SK-N-MC (cell line): ENCODE results near the gene TNFRSF6B.
A peak's percentile ranks its signal among the peaks of the same experiment; 100 is the strongest.

ENCODE experiments used
- DNase-seq: peaks from one replicate; pipeline ENCODE4 v3.0.0-alpha.2; 2011; ENCODE audit warnings: low read depth, low spot score
- H3K27ac ChIP-seq: fragments of 200-600 bp; sonication (generic); 2 replicates; pipeline ENCODE4 v1.5.1; 2016; ENCODE audit warnings: mixed run types
- H3K36me3 ChIP-seq: fragments of 200-600 bp; sonication (generic); 2 replicates; pipeline ENCODE4 v1.6.1; 2017; ENCODE audit warnings: antibody characterized with exemption, low read length, mixed read lengths; ENCODE audit not compliant: insufficient read depth
- H3K4me3 ChIP-seq: fragments of 200-600 bp; sonication (generic); 2 replicates; pipeline ENCODE4 v1.5.1; 2016
- H3K9ac ChIP-seq: fragments of 200-600 bp; sonication (generic); 2 replicates; pipeline ENCODE4 v1.8.0; 2017; ENCODE audit warnings: mixed run types, mixed read lengths; ENCODE audit not compliant: insufficient read length
- H3K9me3 ChIP-seq: fragments of 200-600 bp; sonication (generic); 2 replicates; pipeline ENCODE4 v1.6.1; 2017; ENCODE audit warnings: low read depth, mild to moderate bottlenecking, antibody characterized with exemption, low read length, moderate library complexity, mixed read lengths
- EZH2 ChIP-seq: fragments of 200-600 bp; sonication (generic); IDR thresholded peaks from one replicate; pipeline ENCODE4 v1.6.1; 2017; ENCODE audit warnings: antibody characterized with exemption
- FOXP2 ChIP-seq: optimal IDR thresholded peaks from 2 replicates; pipeline ENCODE3; 2011; ENCODE audit warnings: mild to moderate bottlenecking, moderate library complexity; ENCODE audit not compliant: insufficient read depth; ENCODE audit errors: extremely low read length, control extremely low read depth
- POLR2AphosphoS5 ChIP-seq: IDR thresholded peaks from 2 replicates; pipeline ENCODE4 v1.6.1; 2012; ENCODE audit warnings: mild to moderate bottlenecking, low read depth, low read length, borderline replicate concordance

The TNFRSF6B gene

GRCh38 chr20:63679799-63680305 lies 16.6 kb upstream of the TNFRSF6B start:
- no peak overlapping the region for H3K27ac ChIP-seq
- no peak overlapping the region for H3K9ac ChIP-seq
- no peak overlapping the region for H3K4me3 ChIP-seq
- no peak for TF ChIP-seq POLR2AphosphoS5
- no peak for TF ChIP-seq EZH2
- TF ChIP-seq FOXP2, result no peak
- no peak for DNase-seq
- no peaks in the 10 kb centered on the region for H3K9me3 ChIP-seq
- H3K36me3 ChIP-seq, result no peaks in the 10 kb centered on the region; the same call in 1 of the 2 replicates

- H3K9ac ChIP-seq, result no peak overlapping the region
- no peaks in the 10 kb centered on the region; the same call in 1 of the 2 replicates for H3K36me3 ChIP-seq
Observed at GRCh38 chr20:63680427-63680826, 16.0 kb upstream of the TNFRSF6B start.

GRCh38 chr20:63680857-63681608 lies 15.4 kb upstream of the TNFRSF6B start:
- H3K9me3 ChIP-seq, result no peaks in the 10 kb centered on the region
- no peak overlapping the region for H3K4me3 ChIP-seq
- no peaks in the 10 kb centered on the region; the same call in 1 of the 2 replicates for H3K36me3 ChIP-seq
- no peak overlapping the region for H3K9ac ChIP-seq
- no peak overlapping the region for H3K27ac ChIP-seq
- no peak for DNase-seq
- TF ChIP-seq FOXP2 (no peak), EZH2 (no peak), POLR2AphosphoS5 (no peak)

More at GRCh38 chr20:63680427-63680826, 16.0 kb upstream of the TNFRSF6B start:
- TF ChIP-seq EZH2 (no peak), POLR2AphosphoS5 (no peak), FOXP2 (no peak)
- DNase-seq, result no peak
- H3K9me3 ChIP-seq, result no peaks in the 10 kb centered on the region
- H3K27ac ChIP-seq, result no peak overlapping the region
- H3K4me3 ChIP-seq, result no peak overlapping the region

GRCh38 chr20:63681609-63682142 lies 14.8 kb upstream of the TNFRSF6B start:
- Histone ChIP-seq H3K27ac (peak overlapping the region; percentile 59), H3K36me3 (no peaks in the 10 kb centered on the region; the same call in 1 of the 2 replicates), H3K9ac (no peak overlapping the region), H3K9me3 (no peaks in the 10 kb centered on the region), H3K4me3 (no peak overlapping the region)
- TF ChIP-seq POLR2AphosphoS5, result no peak
- TF ChIP-seq FOXP2, result no peak
- no peak for DNase-seq

- peak overlapping the region; percentile 59 for H3K27ac ChIP-seq
- TF ChIP-seq EZH2, result no peak
- no peak for TF ChIP-seq FOXP2
- TF ChIP-seq POLR2AphosphoS5, result no peak
- DNase-seq, result no peak
Observed at GRCh38 chr20:63682384-63683139, 13.9 kb upstream of the TNFRSF6B start.

GRCh38 chr20:63685269-63686026 lies 11.0 kb upstream of the TNFRSF6B start:
- TF ChIP-seq POLR2AphosphoS5, result no peak
- TF ChIP-seq FOXP2, result no peak
- no peak for TF ChIP-seq EZH2
- Histone ChIP-seq H3K4me3 (no peak overlapping the region), H3K27ac (no peak overlapping the region), H3K9me3 (no peaks in the 10 kb centered on the region), H3K36me3 (no peaks in the 10 kb centered on the region), H3K9ac (no peak overlapping the region)
- DNase-seq, result no peak

More at GRCh38 chr20:63682384-63683139, 13.9 kb upstream of the TNFRSF6B start:
- no peaks in the 10 kb centered on the region for H3K9me3 ChIP-seq
- H3K4me3 ChIP-seq, result no peak overlapping the region
- no peak overlapping the region for H3K9ac ChIP-seq
- no peaks in the 10 kb centered on the region; the same call in 1 of the 2 replicates for H3K36me3 ChIP-seq

GRCh38 chr20:63686094-63686491 lies 10.4 kb upstream of the TNFRSF6B start:
- DNase-seq, result no peak
- H3K36me3 ChIP-seq, result no peaks in the 10 kb centered on the region
- no peaks in the 10 kb centered on the region for H3K9me3 ChIP-seq
- H3K4me3 ChIP-seq, result no peak overlapping the region
- H3K27ac ChIP-seq, result no peak overlapping the region
- TF ChIP-seq POLR2AphosphoS5, result no peak; the same call in 1 of the 2 replicates
- TF ChIP-seq FOXP2, result no peak
- no peak for TF ChIP-seq EZH2
- H3K9ac ChIP-seq, result no peak overlapping the region
